Hepatic stellate cell (primary cell): ENCODE results near the gene TACC2.
"Not testable (repeated sequence)": the region's sequence is repeated elsewhere in the genome, so short reads cannot be mapped to it uniquely, and the experiment has no call there.

ENCODE experiments used
- DNase-seq: peaks from one replicate; pipeline ENCODE4 v3.0.0; 2011; ENCODE audit warnings: low spot score

Gene TACC2

DNA sequence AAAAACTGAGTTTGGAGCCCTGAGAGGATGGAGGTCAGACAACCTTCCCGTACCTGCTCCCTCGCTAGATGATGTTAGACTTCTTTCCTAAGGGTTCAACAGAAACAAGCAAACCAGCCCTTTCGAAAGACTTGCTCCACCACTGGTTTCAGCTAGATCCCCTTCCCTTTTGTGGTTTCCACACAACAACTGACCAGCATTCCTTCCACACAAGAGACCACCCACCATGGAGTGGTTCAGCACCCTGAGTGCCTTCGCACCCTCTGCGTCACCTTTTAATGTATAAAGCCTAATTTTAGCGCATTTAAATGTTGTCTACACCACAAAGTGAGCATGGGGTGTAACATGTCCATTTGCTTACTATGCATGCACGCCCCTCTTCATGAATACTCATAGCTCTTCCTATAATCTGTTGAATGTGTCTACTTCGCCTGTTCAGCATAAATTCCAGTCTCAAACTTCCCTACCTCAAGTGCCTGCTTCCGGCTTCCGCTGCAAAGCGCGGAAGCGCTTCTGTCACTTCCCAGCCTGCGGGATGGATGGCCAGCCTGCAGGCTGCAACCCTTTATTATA is 69.0 kb downstream of the TACC2 start:
- no peak for DNase-seq

DNA sequence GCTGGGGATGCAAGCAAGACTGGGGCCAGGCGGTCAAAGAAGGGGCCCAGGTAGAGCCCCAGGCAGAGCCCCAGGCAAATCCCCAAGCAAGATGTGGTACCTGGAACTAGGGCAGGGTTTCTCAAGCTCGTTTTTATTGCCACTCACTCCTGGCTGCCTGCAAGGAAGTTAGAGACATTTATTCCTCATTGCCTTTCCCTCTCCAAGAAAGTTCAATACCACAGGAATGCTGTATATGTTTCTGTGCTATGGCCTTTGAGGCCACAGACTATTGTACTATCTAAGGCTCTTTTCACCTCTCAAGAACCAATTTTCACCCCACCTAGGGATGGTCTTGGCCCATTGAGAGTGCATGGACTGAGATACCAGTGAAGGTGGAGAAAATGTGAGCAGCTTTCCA is 71.3 kb downstream of the TACC2 start:
- DNase-seq: peak; percentile 38

DNA sequence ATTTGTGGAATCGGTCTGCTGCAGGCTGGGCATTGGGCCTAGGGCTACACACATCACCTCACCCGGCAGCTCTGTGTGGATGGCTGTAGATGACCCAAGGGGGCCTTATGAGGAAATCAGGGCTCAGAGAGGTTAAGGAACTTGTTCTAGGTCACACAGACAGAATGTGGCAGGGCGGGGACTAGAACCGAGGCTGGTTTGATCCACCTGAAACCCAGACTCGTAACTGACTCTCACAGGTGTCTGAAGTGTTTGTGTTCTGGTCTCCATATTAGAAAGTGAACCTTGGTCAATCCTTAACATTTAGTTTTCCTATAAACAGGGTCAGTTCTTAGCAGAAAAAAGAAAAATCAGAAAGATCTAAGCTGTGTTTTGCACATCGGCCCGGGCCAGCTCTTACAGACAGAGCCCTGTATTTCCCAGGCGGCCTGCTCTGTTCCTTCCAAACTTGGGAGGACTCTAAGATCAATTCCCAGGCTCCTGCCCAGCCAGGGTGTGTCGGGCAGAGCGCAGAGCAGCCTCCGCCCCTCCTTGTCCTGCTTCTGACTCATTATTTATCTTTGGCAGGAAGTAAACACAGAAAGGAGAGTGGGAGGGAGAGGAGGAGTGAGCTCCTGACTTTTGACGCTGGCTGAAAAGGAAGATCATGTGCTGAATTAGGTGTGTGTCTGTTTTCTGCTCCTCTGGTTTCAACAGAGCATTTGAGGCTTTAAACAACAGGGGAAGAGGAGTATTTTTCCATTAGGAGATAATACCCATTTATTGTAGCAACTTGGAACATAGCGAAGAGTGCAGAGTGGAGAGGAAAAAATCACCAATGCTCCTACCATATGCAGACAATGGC is 74.1 kb downstream of the TACC2 start:
- peak; percentile 82 for DNase-seq

DNA sequence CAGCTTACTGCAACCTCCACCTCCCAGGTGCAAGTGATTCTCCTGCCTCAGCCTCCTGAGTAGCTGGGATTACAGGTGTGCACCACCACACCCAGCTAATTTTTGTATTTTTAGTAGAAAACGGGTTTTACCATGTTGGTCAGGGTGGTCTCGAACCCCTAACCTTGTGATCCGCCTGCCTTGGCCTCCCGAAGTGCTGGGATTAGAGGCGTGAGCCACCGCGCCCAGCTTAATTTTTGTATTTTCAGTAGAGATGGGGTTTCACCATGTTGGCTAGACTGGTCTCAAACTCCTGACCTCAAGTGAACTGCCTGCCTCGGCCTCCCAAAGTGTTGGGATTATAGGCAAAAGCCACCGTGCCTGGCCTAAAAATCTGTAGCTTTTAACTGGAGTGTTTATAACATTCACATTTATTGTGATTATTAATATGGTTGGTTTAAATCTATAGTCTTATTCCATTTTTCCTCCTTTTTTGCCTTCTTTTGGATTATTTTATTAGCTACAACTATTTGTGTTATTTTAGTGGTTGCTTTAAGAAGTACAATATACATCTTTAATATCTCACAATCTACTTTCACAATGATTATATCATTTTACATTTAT is 77.5 kb downstream of the TACC2 start:
- DNase-seq: not testable (repeated sequence)

DNA sequence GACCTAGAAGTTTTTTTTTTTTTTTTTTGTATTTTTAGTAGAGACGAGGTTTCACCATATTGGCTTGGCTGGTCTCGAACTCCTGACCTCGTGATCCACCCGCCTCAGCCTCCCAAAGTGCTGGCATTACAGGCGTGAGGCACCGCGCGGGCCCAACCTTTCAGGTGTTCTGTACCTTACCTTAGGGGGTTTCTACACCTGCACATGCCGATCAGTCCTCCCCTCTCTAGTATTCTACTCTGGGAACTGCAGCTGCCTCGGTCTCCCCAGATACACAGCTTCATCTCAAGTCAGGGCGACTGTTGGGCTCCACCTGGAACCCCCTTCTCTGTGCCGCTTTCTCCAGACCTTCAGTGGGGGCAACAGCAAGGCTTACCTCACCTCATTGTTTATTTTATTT is 79.9 kb downstream of the TACC2 start:
- no peak for DNase-seq

DNA sequence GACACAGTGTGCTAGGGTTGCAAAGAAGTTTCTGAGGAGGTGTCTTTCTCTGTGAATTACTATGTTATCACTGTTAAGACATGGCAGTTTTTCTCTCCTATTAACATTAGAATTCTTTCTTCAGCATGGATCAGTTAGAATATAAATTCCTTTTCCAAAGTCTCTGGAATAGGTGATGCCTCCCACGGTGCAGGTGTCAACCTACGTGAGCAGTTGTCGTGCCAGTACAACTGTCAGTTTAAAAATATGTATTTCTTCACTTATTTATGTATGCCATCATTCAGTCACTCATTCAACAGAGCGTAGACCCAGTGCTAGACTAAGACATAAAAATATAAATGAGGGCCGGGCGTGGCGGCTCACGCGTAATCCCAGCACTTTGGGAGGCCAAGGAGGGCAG is 83.5 kb downstream of the TACC2 start:
- DNase-seq: no peak

DNA sequence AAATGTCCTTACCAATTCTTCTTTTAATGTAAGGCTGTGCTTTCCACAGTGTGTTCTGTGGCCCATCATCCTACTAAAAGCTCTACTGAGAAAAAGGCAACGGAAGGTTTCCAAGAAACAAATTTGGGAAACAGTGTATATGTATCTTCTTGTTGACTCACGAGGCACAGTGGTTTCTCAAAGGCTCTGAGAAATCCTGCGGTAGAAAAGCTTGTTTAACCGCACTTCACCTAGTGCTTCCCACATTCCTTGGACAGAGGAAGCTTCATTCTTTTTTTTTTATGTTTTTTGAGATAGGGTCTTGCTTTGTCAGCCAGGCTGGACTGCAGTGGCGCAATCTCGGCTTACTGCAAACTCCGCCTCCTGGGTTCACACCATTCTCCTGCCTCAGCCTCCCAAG is 84.5 kb downstream of the TACC2 start:
- no peak for DNase-seq

DNA sequence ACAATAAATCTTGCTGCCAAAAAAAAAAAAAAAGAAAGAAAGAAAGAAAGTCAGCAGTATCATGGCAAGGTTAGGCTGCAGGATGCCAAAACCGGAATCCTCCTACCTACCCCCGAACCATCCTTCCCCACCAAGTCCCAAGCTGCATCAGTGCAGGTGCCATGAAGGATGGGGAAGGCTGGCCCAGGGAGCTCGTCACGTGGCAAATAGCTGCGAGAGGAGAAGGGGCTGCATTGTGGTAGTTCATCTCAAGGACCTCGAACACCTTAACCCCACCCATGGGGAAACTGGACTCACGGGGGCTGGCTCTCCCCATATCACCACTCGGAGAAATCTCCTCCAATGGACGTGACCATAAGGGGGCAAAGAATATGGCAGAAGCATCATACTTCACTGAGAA is 86.2 kb downstream of the TACC2 start:
- no peak for DNase-seq

DNA sequence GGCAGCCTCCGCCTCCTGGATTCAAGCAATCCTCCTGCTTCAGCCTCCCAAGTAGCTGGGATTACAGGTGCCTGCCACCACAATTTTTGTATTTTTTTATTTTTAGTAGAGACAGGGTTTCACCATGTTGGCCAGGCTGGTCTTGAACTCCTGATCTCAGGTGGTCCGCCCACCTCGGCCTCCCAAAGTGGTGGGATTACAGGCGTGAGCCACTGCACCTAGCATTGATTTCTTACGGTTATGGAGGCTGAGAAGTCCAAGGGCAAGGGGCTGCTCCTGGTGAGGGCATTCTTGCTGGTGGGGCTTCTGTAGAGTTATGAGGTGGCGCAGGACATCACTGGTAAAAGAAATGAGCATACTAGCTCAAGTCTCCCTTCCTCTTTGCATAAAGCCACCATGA is 86.9 kb downstream of the TACC2 start:
- not testable (repeated sequence) for DNase-seq

DNA sequence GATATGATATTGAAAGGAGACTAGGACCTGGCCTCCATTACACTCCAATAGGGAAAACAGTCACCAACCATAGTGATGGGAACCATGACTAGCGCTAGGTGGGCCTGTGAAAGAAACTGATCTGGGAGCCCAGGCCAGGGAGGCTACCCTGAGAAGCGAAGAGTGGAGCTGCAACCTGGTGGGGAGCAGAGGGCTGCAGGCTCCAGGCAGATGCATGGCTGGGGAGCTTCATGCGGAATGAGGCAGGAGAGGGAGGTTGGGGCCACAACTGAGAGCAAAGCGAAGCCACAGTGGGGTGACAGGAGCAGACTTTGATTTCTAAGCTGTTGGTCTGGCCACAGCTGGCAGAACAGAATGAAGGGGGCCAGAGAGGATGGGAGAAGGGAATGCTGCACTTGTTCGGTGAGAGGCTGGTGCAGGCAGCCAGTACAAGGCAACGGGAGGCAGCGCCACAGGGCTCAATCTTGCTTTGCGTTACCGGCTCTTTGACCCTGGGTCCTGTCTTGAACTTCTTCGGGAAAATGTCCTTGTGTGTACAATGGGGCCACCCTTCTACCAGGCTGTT is 88.4 kb downstream of the TACC2 start:
- DNase-seq: no peak

DNA sequence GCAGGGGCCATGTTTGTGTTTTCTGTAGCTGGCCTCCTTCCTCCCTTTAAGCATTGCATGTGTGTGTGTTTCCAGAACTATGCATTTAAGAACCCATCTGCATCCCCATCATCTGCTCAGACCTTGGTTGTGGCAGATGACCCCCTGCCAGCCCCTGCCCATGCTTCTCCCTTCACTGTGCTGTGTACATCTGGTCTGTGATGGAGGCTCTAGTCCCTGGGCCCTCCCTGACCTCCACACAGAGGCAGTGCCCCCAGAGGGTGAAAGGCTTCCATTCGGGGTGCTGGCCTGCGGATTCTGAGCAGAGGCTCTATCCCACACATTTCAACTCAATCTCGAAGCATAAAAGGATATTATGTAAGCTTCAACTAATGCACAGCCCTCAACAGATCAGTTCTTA is 89.4 kb downstream of the TACC2 start:
- DNase-seq: no peak

DNA sequence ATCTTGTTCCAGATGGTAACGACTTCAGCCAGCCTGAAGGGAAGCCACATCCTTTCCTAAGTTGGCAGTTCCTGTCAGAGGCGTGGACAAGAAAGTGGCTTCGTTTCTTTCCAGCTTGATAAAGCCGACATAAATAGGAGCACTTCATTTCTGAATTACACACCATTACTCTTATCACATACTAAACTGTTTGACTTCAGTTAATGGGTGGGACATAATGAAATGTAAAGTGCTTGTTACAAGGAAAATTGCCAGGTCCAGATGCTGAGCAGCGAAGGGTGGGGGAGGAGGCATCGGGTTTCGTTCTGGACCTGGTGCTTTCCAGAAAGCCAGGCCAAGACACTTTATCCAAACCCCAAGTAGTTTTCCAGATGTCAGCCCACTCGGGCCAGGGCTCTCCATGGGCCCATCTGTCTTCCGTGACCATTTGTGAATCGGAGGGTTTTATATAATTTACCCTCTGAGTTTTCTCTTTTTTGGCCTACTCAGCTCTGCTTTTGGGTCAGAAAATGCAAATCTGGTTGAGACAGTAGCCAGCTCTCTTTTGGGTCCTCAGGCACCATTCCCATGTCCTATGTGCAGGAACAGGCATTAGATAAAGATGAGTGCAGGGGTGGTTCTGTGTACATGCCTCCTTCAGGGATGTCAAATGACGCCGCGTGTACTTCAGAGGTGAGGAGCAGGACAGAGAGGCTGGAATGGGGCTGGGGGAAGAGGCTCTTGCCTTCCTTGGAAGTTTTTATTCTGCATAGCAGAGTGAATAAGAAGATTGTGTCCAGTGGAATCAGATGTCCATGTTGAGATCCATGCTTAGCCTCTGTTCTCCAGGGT is 90.2 kb downstream of the TACC2 start:
- no peak for DNase-seq

DNA sequence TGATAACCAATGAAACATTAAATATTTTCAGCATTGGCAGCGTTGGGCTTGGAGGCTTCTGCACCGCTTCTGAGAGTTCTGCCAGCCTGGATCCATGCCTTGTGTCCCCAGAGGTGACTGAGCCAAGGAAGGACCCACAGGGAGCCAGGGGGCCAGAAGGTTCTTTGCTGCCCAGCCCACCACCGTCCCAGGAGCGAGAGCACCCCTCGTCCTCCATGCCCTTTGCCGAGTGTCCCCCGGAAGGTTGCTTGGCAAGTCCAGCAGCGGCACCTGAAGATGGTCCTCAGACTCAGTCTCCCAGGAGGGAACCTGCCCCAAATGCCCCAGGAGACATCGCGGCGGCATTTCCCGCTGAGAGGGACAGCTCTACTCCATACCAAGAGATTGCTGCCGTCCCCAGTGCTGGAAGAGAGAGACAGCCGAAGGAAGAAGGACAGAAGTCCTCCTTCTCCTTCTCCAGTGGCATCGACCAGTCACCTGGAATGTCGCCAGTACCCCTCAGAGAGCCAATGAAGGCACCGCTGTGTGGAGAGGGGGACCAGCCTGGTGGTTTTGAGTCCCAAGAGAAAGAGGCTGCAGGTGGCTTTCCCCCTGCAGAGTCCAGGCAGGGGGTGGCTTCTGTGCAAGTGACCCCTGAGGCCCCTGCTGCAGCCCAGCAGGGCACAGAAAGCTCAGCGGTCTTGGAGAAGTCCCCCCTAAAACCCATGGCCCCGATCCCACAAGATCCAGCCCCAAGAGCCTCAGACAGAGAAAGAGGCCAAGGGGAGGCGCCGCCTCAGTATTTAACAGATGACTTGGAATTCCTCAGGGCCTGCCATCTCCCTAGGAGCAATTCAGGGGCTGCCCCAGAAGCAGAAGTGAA is 93.9 kb downstream of the TACC2 start:
- DNase-seq: no peak

DNA sequence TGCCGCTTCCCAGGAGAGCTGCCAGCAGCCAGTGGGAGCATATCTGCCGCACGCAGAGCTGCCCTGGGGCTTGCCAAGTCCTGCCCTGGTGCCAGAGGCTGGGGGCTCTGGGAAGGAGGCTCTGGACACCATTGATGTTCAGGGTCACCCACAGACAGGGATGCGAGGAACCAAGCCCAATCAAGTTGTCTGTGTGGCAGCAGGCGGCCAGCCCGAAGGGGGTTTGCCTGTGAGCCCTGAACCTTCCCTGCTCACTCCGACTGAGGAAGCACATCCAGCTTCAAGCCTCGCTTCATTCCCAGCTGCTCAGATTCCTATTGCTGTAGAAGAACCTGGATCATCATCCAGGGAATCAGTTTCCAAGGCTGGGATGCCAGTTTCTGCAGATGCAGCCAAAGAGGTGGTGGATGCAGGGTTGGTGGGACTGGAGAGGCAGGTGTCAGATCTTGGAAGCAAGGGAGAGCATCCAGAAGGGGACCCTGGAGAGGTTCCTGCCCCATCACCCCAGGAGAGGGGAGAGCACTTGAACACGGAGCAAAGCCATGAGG is 94.6 kb downstream of the TACC2 start:
- DNase-seq: no peak

DNA sequence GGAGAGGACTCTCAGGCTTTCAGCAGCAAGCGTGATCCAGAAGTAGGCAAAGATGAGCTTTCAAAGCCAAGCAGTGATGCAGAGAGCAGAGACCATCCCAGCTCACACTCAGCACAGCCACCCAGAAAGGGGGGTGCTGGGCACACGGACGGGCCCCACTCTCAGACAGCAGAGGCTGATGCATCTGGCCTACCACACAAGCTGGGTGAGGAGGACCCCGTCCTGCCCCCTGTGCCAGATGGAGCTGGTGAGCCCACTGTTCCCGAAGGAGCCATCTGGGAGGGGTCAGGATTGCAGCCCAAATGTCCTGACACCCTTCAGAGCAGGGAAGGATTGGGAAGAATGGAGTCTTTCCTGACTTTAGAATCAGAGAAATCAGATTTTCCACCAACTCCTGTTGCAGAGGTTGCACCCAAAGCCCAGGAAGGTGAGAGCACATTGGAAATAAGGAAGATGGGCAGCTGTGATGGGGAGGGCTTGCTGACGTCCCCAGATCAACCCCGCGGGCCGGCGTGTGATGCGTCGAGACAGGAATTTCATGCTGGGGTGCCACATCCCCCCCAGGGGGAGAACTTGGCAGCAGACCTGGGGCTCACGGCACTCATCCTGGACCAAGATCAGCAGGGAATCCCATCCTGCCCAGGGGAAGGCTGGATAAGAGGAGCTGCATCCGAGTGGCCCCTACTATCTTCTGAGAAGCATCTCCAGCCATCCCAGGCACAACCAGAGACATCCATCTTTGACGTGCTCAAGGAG is 95.5 kb downstream of the TACC2 start:
- DNase-seq: no peak

DNA sequence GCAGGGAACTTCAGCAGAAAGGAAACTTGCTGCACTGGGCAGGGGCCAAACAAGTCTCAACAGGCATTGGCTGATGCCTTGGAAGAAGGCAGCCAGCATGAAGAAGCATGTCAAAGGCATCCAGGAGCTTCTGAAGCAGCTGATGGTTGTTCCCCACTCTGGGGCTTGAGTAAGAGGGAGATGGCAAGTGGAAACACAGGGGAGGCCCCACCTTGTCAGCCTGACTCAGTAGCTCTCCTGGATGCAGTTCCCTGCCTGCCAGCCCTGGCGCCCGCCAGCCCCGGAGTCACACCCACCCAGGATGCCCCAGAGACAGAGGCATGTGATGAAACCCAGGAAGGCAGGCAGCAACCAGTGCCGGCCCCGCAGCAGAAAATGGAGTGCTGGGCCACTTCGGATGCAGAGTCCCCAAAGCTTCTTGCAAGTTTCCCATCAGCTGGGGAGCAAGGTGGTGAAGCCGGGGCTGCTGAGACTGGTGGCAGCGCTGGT is 96.5 kb downstream of the TACC2 start:
- no peak for DNase-seq

DNA sequence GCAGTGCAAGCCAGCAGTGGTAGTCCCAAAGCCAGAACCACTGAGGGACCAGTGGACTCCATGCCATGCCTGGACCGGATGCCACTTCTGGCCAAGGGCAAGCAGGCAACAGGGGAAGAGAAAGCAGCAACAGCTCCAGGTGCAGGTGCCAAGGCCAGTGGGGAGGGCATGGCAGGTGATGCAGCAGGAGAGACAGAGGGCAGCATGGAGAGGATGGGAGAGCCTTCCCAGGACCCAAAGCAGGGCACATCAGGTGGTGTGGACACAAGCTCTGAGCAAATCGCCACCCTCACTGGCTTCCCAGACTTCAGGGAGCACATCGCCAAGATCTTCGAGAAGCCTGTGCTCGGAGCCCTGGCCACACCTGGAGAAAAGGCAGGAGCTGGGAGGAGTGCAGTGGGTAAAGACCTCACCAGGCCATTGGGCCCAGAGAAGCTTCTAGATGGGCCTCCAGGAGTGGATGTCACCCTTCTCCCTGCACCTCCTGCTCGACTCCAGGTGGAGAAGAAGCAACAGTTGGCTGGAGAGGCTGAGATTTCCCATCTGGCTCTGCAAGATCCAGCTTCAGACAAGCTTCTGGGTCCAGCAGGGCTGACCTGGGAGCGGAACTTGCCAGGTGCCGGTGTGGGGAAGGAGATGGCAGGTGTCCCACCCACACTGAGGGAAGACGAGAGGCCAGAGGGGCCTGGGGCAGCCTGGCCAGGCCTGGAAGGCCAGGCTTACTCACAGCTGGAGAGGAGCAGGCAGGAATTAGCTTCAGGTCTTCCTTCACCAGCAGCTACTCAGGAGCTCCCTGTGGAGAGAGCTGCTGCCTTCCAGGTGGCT is 97.7 kb downstream of the TACC2 start:
- DNase-seq: no peak

DNA sequence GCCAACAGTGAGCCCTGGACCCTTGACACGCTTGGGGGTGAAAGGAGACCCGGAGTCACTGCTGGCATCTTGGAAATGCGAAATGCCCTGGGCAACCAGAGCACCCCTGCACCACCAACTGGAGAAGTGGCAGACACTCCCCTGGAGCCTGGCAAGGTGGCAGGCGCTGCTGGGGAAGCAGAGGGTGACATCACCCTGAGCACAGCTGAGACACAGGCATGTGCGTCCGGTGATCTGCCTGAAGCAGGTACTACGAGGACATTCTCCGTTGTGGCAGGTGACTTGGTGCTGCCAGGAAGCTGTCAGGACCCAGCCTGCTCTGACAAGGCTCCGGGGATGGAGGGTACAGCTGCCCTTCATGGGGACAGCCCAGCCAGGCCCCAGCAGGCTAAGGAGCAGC is 98.5 kb downstream of the TACC2 start:
- DNase-seq: no peak
